K562 (cell line): ENCODE data around the gene SUFU. TPM values are rescaled to one million over a fixed set of nuclear protein-coding genes. Genes with fewer than 3 reads are reported as not detected.

ENCODE experiments used
- ATAC-seq: fragments of 200-7000 bp; cut with Tn5 transposase; 3 replicates; pipeline ENCODE4 v1.9.1; 2020; ENCODE audit warnings: moderate library complexity
- BruUV-seq: library from RNA; stranded (reverse); fragments of 400-500 nt; replicated peaks from 2 replicates; lab custom pipeline; 2021; lab: Mats Ljungman, UMichigan
- CTCF ChIA-PET: fragments of 300-600 bp; formaldehyde crosslinking; extraction: SDS; loops from one replicate; lab custom pipeline; 2021; ENCODE audit warnings: low intra/inter-chr PET ratio; lab: Yijun Ruan, JAX
- POLR2A ChIA-PET: fragments of 300-600, 350-650 bp; sonication (Branson Sonifier 250); formaldehyde crosslinking; extraction: SDS; loops from one replicate; lab custom pipeline; 2021; ENCODE audit warnings: antibody characterized with exemption, inconsistent platforms; lab: Yijun Ruan, JAX
- DNase-seq, 4 experiments: peaks; one replicate each; pipeline versions ENCODE4 v3.0.0 to v3.0.0-alpha.2; 2011 to 2018; ENCODE audit warnings: low spot score in 3 of 4, mixed read lengths in 3 of 4; ENCODE audit errors: extremely low read depth in 1 of 4
- FAIRE-seq: peaks from 2 replicates; lab custom pipeline; 2011; peaks lifted over from hg19 to GRCh38; lab: Jason Lieb, UNC
- H2AFZ ChIP-seq: 2 replicates; pipeline ENCODE4 v1.6.0; 2011; ENCODE audit warnings: low read depth, low read length, control low read depth, inconsistent platforms
- H3K27ac ChIP-seq: fragments of 200-600 bp; 3 replicates; pipeline ENCODE4 v1.8.0; 2011; ENCODE audit warnings: low read depth, mild to moderate bottlenecking, control low read depth, inconsistent platforms, low read length, moderate library complexity, mixed read lengths; ENCODE audit errors: extremely low read depth
- H3K27me3 ChIP-seq, 2 experiments: fragments of 300-600 bp in 1 of 2; 2 replicates in 1 of 2; 3 replicates in 1 of 2; pipeline versions ENCODE4 v1.6.0 to v1.8.0; 2011; ENCODE audit warnings: inconsistent platforms in 2 of 2, low read length in 2 of 2, mild to moderate bottlenecking in 1 of 2, mixed read lengths in 1 of 2, moderate library complexity in 1 of 2; ENCODE audit not compliant: control insufficient read depth in 2 of 2, insufficient read depth in 2 of 2
- H3K36me3 ChIP-seq: fragments of 300-600 bp; 3 replicates; pipeline ENCODE4 v1.8.0; 2011; ENCODE audit warnings: mild to moderate bottlenecking, low read length, inconsistent platforms; ENCODE audit not compliant: control insufficient read depth, insufficient read depth
- H3K4me1 ChIP-seq, 2 experiments: fragments of 200-600 bp in 1 of 2; replicated peaks in 1 of 2; 2 replicates in 1 of 2; 3 replicates in 1 of 2; pipeline versions ENCODE4 v1.5.1 to v1.8.0; 2011; ENCODE audit warnings: inconsistent platforms in 2 of 2, low read length in 2 of 2, mild to moderate bottlenecking in 1 of 2, mixed read lengths in 1 of 2, moderate library complexity in 1 of 2; ENCODE audit not compliant: control insufficient read depth in 2 of 2, insufficient read depth in 2 of 2
- H3K4me2 ChIP-seq: 2 replicates; pipeline ENCODE4 v1.6.1; 2011; ENCODE audit warnings: low read length, control low read depth, inconsistent platforms, mixed read lengths; ENCODE audit not compliant: insufficient read depth
- H3K4me3 ChIP-seq: fragments of 200-600 bp; sonication (generic), shearing (Covaris generic); 2 replicates; pipeline ENCODE4 v1.5.1; 2016; ENCODE audit warnings: control low read depth, inconsistent platforms
- H3K79me2 ChIP-seq: fragments of 200-600 bp; 3 replicates; pipeline ENCODE4 v1.8.0; 2011; ENCODE audit warnings: low read length, inconsistent platforms; ENCODE audit not compliant: control insufficient read depth, insufficient read depth
- H3K9ac ChIP-seq, 2 experiments: 2 replicates each; pipeline versions ENCODE4 v1.6.0 to v1.6.1; 2011; ENCODE audit warnings: low read depth in 2 of 2, low read length in 2 of 2, control low read depth in 1 of 2, inconsistent platforms in 1 of 2, mild to moderate bottlenecking in 1 of 2, mixed read lengths in 1 of 2; ENCODE audit not compliant: insufficient read depth in 1 of 2
- H3K9me1 ChIP-seq: one replicate; pipeline ENCODE4 v1.6.0; 2011; ENCODE audit warnings: inconsistent platforms, mild to moderate bottlenecking, low read length, moderate library complexity; ENCODE audit not compliant: control insufficient read depth, insufficient read depth
- H3K9me3 ChIP-seq: replicated peaks from 2 replicates; pipeline ENCODE4 v1.5.1; 2011; ENCODE audit warnings: low read depth, low read length, inconsistent platforms; ENCODE audit not compliant: control insufficient read depth, insufficient read depth
- H4K20me1 ChIP-seq: replicated peaks from 2 replicates; pipeline ENCODE4 v1.6.1; 2011; ENCODE audit warnings: low read length, inconsistent platforms, mixed read lengths; ENCODE audit not compliant: control insufficient read depth, insufficient read depth
- BHLHE40 ChIP-seq: IDR thresholded peaks from 2 replicates; pipeline ENCODE4 v1.6.1; 2011; ENCODE audit warnings: low read length, improper control_type of control experiment
- DMBX1 ChIP-seq: fragments of 250-450 bp; sonication (Bioruptor Pico); IDR thresholded peaks from 2 replicates; pipeline ENCODE4 v1.8.0; 2022; ENCODE audit warnings: inconsistent platforms, mild to moderate bottlenecking, moderate library complexity, borderline replicate concordance
- EP400 ChIP-seq: fragments of 450-650 bp; IDR thresholded peaks from 2 replicates; pipeline ENCODE4 v1.6.1; 2017; ENCODE audit warnings: antibody characterized with exemption, mild to moderate bottlenecking, moderate library complexity
- FIP1L1 ChIP-seq: fragments of 200-400 bp; formaldehyde crosslinking; IDR thresholded peaks from 2 replicates; pipeline ENCODE4 v1.6.1; 2018; ENCODE audit warnings: mild to moderate bottlenecking, low read depth, low read length; ENCODE audit not compliant: poor library complexity, severe bottlenecking
- JUNB ChIP-seq: fragments of 450-650 bp; formaldehyde crosslinking; conservative IDR thresholded peaks from 2 replicates; pipeline ENCODE4 v1.4.0; 2020; ENCODE audit warnings: mild to moderate bottlenecking
- NFE2 ChIP-seq: IDR thresholded peaks from 2 replicates; pipeline ENCODE4 v1.6.1; 2014; ENCODE audit warnings: antibody characterized with exemption, low read depth
- SAFB2 ChIP-seq: fragments of 200-400 bp; formaldehyde crosslinking; IDR thresholded peaks from 2 replicates; pipeline ENCODE4 v1.6.1; 2018; ENCODE audit warnings: borderline replicate concordance, low read length, low read depth, moderate library complexity; ENCODE audit not compliant: severe bottlenecking
- SMAD2 ChIP-seq: fragments of 150-350 bp; IDR thresholded peaks from 2 replicates; pipeline ENCODE4 v1.6.1; 2014; ENCODE audit warnings: low read depth, mild to moderate bottlenecking, low read length
- TAF7 ChIP-seq: fragments of 450-650 bp; IDR thresholded peaks from 2 replicates; pipeline ENCODE4 v1.6.1; 2016; ENCODE audit warnings: missing genetic modification characterization, missing compliant biosample characterization
- ZNF121 ChIP-seq: sonication (generic); formaldehyde crosslinking; conservative IDR thresholded peaks from 2 replicates; pipeline ENCODE4 v1.8.0; 2022; ENCODE audit warnings: missing genetic modification reagents
- WGBS: fragments of 100-300 bp; shearing (Covaris generic); methylation state at CpG from one replicate; pipeline ENCODE4 v1.1.6; 2016; ENCODE audit warnings: low coverage, mixed read lengths; ENCODE audit not compliant: insufficient coverage; ENCODE audit errors: missing lambda C conversion rate; 5-methylcytosine and 5-hydroxymethylcytosine counted together
- in situ Hi-C: fragments of 300-500 bp; cut with MboI; formaldehyde crosslinking; loops from 4 replicates; pipeline ENCODE4 v1.15.0; 2018; ENCODE audit warnings: inconsistent platforms, mixed read lengths
- intact Hi-C: fragments of 100-400 bp; cut with micrococcal nuclease; formaldehyde crosslinking; loops from 2 replicates; pipeline ENCODE4 v1.14.2; 2022
- polyA plus RNA-seq, 8 experiments: library from polyadenylated mRNA; depleted of rRNA in 4 of 8; stranded (reverse) in 5 of 8; unstranded in 3 of 8; fragments of >200 nt; fragmentation: Nextera tagmentation in 2 of 8; fragmentation: Illumina TruSeq in 1 of 8; extraction: Ambion mirVana in 2 of 8; extraction: Trizol in 1 of 8; gene quantifications; 2 replicates each; pipeline versions ENCODE4 v1.2.1 to v1.2.3, GENCODE V29; 2011 to 2014; ENCODE audit warnings: inconsistent platforms in 1 of 8, missing spikeins in 1 of 8
- total RNA-seq, 7 experiments: library from RNA; depleted of rRNA in 6 of 7; stranded (reverse); fragments of >200 nt in 6 of 7; fragmentation: Illumina TruSeq in 2 of 7; extraction: Trizol in 2 of 7; gene quantifications; 2 replicates each; pipeline versions ENCODE4 v1.2.1 to v1.2.3, GENCODE V29; 2011 to 2021; ENCODE audit warnings: low replicate concordance in 1 of 7
- TF ChIP-seq, protein P1 (sequence below): sonication (generic); formaldehyde crosslinking; IDR thresholded peaks from 2 replicates; pipeline ENCODE4 v1.8.1; 2023; ENCODE audit warnings: mild to moderate bottlenecking, missing genetic modification reagents
- TF ChIP-seq, protein P2 (sequence below): fragments of 450-650 bp; formaldehyde crosslinking; IDR thresholded peaks from 2 replicates; pipeline ENCODE4 v1.4.0; 2020; ENCODE audit warnings: mild to moderate bottlenecking
- TF ChIP-seq, protein P3 (sequence below), 2 experiments: fragments of 450-650 bp in 1 of 2; IDR thresholded peaks; 2 replicates each; pipeline ENCODE4 v1.6.1; 2011 to 2017; ENCODE audit warnings: low read depth in 2 of 2, antibody characterized with exemption in 1 of 2, borderline replicate concordance in 1 of 2, low read length in 1 of 2, mild to moderate bottlenecking in 1 of 2, mixed read lengths in 1 of 2; ENCODE audit not compliant: control insufficient read depth in 1 of 2

Gene SUFU
- total and polyA plus RNA-seq, 9 of the 15 experiments (the other 6 are each of a cell fraction or from before 2014, with no cell fraction given): 0.59 to 6.3 (median 0.82) TPM

- TF ChIP-seq, protein P1, sequence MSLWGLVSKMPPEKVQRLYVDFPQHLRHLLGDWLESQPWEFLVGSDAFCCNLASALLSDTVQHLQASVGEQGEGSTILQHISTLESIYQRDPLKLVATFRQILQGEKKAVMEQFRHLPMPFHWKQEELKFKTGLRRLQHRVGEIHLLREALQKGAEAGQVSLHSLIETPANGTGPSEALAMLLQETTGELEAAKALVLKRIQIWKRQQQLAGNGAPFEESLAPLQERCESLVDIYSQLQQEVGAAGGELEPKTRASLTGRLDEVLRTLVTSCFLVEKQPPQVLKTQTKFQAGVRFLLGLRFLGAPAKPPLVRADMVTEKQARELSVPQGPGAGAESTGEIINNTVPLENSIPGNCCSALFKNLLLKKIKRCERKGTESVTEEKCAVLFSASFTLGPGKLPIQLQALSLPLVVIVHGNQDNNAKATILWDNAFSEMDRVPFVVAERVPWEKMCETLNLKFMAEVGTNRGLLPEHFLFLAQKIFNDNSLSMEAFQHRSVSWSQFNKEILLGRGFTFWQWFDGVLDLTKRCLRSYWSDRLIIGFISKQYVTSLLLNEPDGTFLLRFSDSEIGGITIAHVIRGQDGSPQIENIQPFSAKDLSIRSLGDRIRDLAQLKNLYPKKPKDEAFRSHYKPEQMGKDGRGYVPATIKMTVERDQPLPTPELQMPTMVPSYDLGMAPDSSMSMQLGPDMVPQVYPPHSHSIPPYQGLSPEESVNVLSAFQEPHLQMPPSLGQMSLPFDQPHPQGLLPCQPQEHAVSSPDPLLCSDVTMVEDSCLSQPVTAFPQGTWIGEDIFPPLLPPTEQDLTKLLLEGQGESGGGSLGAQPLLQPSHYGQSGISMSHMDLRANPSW: no peak
- TF ChIP-seq BHLHE40: no peak
- TF ChIP-seq, protein P2, sequence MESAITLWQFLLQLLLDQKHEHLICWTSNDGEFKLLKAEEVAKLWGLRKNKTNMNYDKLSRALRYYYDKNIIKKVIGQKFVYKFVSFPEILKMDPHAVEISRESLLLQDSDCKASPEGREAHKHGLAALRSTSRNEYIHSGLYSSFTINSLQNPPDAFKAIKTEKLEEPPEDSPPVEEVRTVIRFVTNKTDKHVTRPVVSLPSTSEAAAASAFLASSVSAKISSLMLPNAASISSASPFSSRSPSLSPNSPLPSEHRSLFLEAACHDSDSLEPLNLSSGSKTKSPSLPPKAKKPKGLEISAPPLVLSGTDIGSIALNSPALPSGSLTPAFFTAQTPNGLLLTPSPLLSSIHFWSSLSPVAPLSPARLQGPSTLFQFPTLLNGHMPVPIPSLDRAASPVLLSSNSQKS: no peak
- TF ChIP-seq ZNF121 (CRISPR knock-in tag): no peak
- no peak for TF ChIP-seq JUNB (CRISPR knock-in tag)
- no peak for TF ChIP-seq FIP1L1
- no peak for TF ChIP-seq DMBX1 (CRISPR knock-in tag)
Observed at GRCh38 chr10:102605712-102606111, 101.9 kb downstream of the SUFU start (continued).

DNA sequence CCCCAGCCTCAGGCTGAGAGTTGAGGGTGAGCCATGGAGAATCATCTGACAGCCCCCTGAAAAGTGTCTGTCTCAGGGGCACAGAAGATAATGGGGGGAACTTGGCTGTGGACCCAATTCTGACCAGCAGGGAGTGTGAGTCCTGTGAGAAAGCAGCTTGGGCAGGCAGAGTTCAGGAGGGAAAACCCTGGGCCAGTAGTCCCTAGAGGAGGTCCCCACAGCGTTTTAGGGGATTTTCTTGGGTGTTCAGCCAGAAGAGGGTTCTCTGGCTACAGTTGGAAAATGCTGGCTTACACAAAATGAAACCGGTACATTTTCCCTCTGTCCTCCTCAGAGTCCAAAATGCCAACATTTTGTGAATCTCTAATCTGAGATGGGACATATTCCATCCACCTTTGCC, 104.7 kb downstream of the SUFU start:
- WGBS: 10% methylated on average over 2 of the region's 2 CpGs
- H2AFZ ChIP-seq: 0 out of 2 replicates have a peak overlapping the region, but pooled peaks have one; percentile 10
- H3K79me2 ChIP-seq: no peaks in the 10 kb centered on the region
- ChIA-PET POLR2A (interaction anchor here (1.0 to 1.5 kb wide), 2 partner anchors 8 kb away, joined by 4 to 5 read pairs; no protein-coding TSS in a partner anchor), CTCF (no interaction called here)
- no peak overlapping the region for H3K27ac ChIP-seq
- peaks cover 4 to 8% of the 10 kb centered on the region in 2 experiments; a peak in 4 of 5 replicates for H3K4me1 ChIP-seq
- H3K36me3 ChIP-seq: no peaks in the 10 kb centered on the region
- in situ Hi-C loops: loop anchor here (25.0 kb wide), 1 partner anchor 771 kb away; the partner anchor contains the start of gene KCNIP2
- H3K27me3 ChIP-seq: no peaks in the 10 kb centered on the region
- intact Hi-C loops: loop anchor here (5.0 kb wide), 1 partner anchor 34 kb away; the partner anchor contains the start of gene TRIM8
- ATAC-seq (peak; percentile 83), DNase-seq (peak; percentile 17 to 45 (median 26)), FAIRE-seq (peak; percentile 60)
- H3K9ac ChIP-seq: no peak overlapping the region
- no peaks in the 10 kb centered on the region for H3K9me1 ChIP-seq
- no peaks in the 10 kb centered on the region for H4K20me1 ChIP-seq
- BruUV-seq: no TSS peak
- no peaks in the 10 kb centered on the region for H3K9me3 ChIP-seq
- no peak overlapping the region for H3K4me3 ChIP-seq
- no peak overlapping the region for H3K4me2 ChIP-seq
- TF ChIP-seq, protein P3, sequence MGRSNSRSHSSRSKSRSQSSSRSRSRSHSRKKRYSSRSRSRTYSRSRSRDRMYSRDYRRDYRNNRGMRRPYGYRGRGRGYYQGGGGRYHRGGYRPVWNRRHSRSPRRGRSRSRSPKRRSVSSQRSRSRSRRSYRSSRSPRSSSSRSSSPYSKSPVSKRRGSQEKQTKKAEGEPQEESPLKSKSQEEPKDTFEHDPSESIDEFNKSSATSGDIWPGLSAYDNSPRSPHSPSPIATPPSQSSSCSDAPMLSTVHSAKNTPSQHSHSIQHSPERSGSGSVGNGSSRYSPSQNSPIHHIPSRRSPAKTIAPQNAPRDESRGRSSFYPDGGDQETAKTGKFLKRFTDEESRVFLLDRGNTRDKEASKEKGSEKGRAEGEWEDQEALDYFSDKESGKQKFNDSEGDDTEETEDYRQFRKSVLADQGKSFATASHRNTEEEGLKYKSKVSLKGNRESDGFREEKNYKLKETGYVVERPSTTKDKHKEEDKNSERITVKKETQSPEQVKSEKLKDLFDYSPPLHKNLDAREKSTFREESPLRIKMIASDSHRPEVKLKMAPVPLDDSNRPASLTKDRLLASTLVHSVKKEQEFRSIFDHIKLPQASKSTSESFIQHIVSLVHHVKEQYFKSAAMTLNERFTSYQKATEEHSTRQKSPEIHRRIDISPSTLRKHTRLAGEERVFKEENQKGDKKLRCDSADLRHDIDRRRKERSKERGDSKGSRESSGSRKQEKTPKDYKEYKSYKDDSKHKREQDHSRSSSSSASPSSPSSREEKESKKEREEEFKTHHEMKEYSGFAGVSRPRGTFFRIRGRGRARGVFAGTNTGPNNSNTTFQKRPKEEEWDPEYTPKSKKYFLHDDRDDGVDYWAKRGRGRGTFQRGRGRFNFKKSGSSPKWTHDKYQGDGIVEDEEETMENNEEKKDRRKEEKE (IDR thresholded peaks at IDR 0.05; ENCODE audit: borderline replicate concordance in 1 of 2, control insufficient read depth in 1 of 2, low read depth in 2 of 2, low read length in 1 of 2): no peak
- TF ChIP-seq TAF7 (no peak), SAFB2 (no peak), EP400 (no peak), SMAD2 (no peak), NFE2 (no peak)
